Endothelial cell of umbilical vein (primary cell): ENCODE data around the gene MRPS23. TPM values are rescaled to one million over a fixed set of nuclear protein-coding genes. Genes with fewer than 3 reads are reported as not detected.
A peak's percentile ranks its signal among the peaks of the same experiment; 100 is the strongest.

Source experiments
- BruUV-seq: library from RNA; stranded (reverse); fragments of 400-500 nt; replicated peaks from 2 replicates; lab custom pipeline; 2021; lab: Mats Ljungman, UMichigan
- CTCF ChIA-PET: fragments of 300-600, 350-600 bp; sonication (Branson Sonifier 250); formaldehyde crosslinking; loops from one replicate; lab custom pipeline; 2021; ENCODE audit warnings: antibody characterized with exemption, inconsistent platforms; lab: Charles Lee
- POLR2A ChIA-PET: fragments of 300-600, 350-600 bp; sonication (Branson Sonifier 250); formaldehyde crosslinking; loops from one replicate; lab custom pipeline; 2021; ENCODE audit warnings: antibody characterized with exemption, inconsistent platforms; lab: Charles Lee
- DNase-seq: peaks from one replicate; pipeline ENCODE4 v3.0.0-alpha.2; 2011; ENCODE audit warnings: low read depth, low spot score
- FAIRE-seq: peaks from 2 replicates; lab custom pipeline; 2011; peaks lifted over from hg19 to GRCh38; lab: Jason Lieb, UNC
- H2AFZ ChIP-seq: 2 replicates; pipeline ENCODE4 v1.6.0; 2012; ENCODE audit warnings: low read depth, low read length, control low read depth, inconsistent platforms
- H3K27ac ChIP-seq: 2 replicates; pipeline ENCODE4 v1.5.1; 2011; ENCODE audit warnings: low read depth, mild to moderate bottlenecking, control low read depth, low read length, moderate library complexity; ENCODE audit not compliant: insufficient read depth
- H3K27me3 ChIP-seq, 2 experiments: 2 replicates each; pipeline versions ENCODE4 v1.6.0 to v1.6.1; 2011; ENCODE audit warnings: low read length in 2 of 2, mixed read lengths in 1 of 2; ENCODE audit not compliant: control insufficient read depth in 2 of 2, insufficient read depth in 2 of 2
- H3K36me3 ChIP-seq, 2 experiments: 2 replicates in 1 of 2; 3 replicates in 1 of 2; pipeline ENCODE4 v1.5.1; 2011; ENCODE audit warnings: low read length in 2 of 2, mild to moderate bottlenecking in 1 of 2, moderate library complexity in 1 of 2; ENCODE audit not compliant: control insufficient read depth in 2 of 2, insufficient read depth in 2 of 2; ENCODE audit errors: extremely low read depth in 1 of 2
- H3K4me1 ChIP-seq: 3 replicates; pipeline ENCODE4 v1.5.1; 2011; ENCODE audit warnings: mild to moderate bottlenecking, low read length; ENCODE audit not compliant: control insufficient read depth, insufficient read depth; ENCODE audit errors: extremely low read depth
- H3K4me2 ChIP-seq: 2 replicates; pipeline ENCODE4 v1.6.1; 2011; ENCODE audit warnings: low read length, control low read depth, mixed read lengths; ENCODE audit not compliant: insufficient read depth
- H3K4me3 ChIP-seq, 3 experiments: fragments of 200-600 bp in 1 of 3; sonication (generic), shearing (Covaris generic) in 1 of 3; replicated peaks in 1 of 3; 2 replicates each; pipeline ENCODE4 v1.5.1; 2011 to 2016; ENCODE audit warnings: control low read depth in 3 of 3, low read length in 3 of 3, mild to moderate bottlenecking in 2 of 3, inconsistent platforms in 1 of 3, low read depth in 1 of 3, moderate library complexity in 1 of 3; ENCODE audit not compliant: insufficient read depth in 1 of 3
- H3K79me2 ChIP-seq: 2 replicates; pipeline ENCODE4 v1.6.0; 2012; ENCODE audit warnings: low read length, inconsistent platforms; ENCODE audit not compliant: control insufficient read depth, insufficient read depth
- H3K9ac ChIP-seq: replicated peaks from 2 replicates; pipeline ENCODE3; 2011; ENCODE audit warnings: low read length, control low read depth; ENCODE audit not compliant: insufficient read depth; ENCODE audit errors: extremely low read depth
- H3K9me1 ChIP-seq: replicated peaks from 3 replicates; pipeline ENCODE4 v1.6.0; 2011; ENCODE audit warnings: mild to moderate bottlenecking, low read length; ENCODE audit not compliant: control insufficient read depth, insufficient read depth; ENCODE audit errors: extremely low read depth
- H3K9me3 ChIP-seq: replicated peaks from 2 replicates; pipeline ENCODE4 v1.5.1; 2012; ENCODE audit warnings: low read length, inconsistent platforms; ENCODE audit not compliant: control insufficient read depth, insufficient read depth
- H4K20me1 ChIP-seq: replicated peaks from 2 replicates; pipeline ENCODE3; 2011; ENCODE audit warnings: mild to moderate bottlenecking, low read length; ENCODE audit not compliant: control insufficient read depth, insufficient read depth; ENCODE audit errors: extremely low read depth
- CTCF ChIP-seq, 2 donors: IDR thresholded peaks; 1 replicate in 1 of 2; 2 replicates in 1 of 2; pipeline ENCODE4 v1.5.1; 2011; ENCODE audit warnings: low read length in 2 of 2, mild to moderate bottlenecking in 2 of 2, moderate library complexity in 2 of 2, control low read depth in 1 of 2, inconsistent platforms in 1 of 2, low read depth in 1 of 2; ENCODE audit not compliant: insufficient read depth in 1 of 2; ENCODE audit errors: extremely low read depth in 1 of 2
- EZH2 ChIP-seq: IDR thresholded peaks from 2 replicates; pipeline ENCODE4 v1.6.1; 2012; ENCODE audit warnings: borderline replicate concordance, low read depth, mild to moderate bottlenecking, moderate library complexity, low read length, inconsistent platforms; ENCODE audit not compliant: severe bottlenecking
- FOS ChIP-seq: IDR thresholded peaks from 2 replicates; pipeline ENCODE4 v1.6.1; 2011; ENCODE audit warnings: mild to moderate bottlenecking, low read length, moderate library complexity, borderline replicate concordance; ENCODE audit not compliant: insufficient read depth
- GATA2 ChIP-seq: IDR thresholded peaks from 2 replicates; pipeline ENCODE4 v1.7.0; 2011; ENCODE audit warnings: low read depth, mild to moderate bottlenecking, moderate library complexity, mixed read lengths, low read length; ENCODE audit not compliant: insufficient read length, insufficient read depth
- JUN ChIP-seq: IDR thresholded peaks from 2 replicates; pipeline ENCODE4 v1.6.1; 2011; ENCODE audit warnings: borderline replicate concordance, low read depth; ENCODE audit not compliant: insufficient read length, insufficient read depth
- MAX ChIP-seq: IDR thresholded peaks from 2 replicates; pipeline ENCODE4 v1.6.1; 2011; ENCODE audit not compliant: insufficient read depth, insufficient read length
- MYC ChIP-seq: IDR thresholded peaks from one replicate; pipeline ENCODE4 v1.6.1; 2011; ENCODE audit warnings: mild to moderate bottlenecking, low read depth, low read length
- POLR2A ChIP-seq: IDR thresholded peaks from 2 replicates; pipeline ENCODE4 v1.6.1; 2012; ENCODE audit warnings: low read depth, mild to moderate bottlenecking, control low read depth, low read length
- POLR2AphosphoS5 ChIP-seq: IDR thresholded peaks from 2 replicates; pipeline ENCODE4 v1.6.1; 2012; ENCODE audit warnings: low read depth, mild to moderate bottlenecking, control low read depth, low read length, moderate library complexity; ENCODE audit not compliant: insufficient read depth
- dilution Hi-C: fragments of 300-500 bp; cut with MboI; formaldehyde crosslinking; loops from one replicate; pipeline ENCODE4 v1.15.0; 2019; ENCODE audit warnings: low sequenced_read_pairs; ENCODE audit not compliant: extremely low pct_ligation_motif_present
- intact Hi-C: fragments of 100-400 bp; cut with micrococcal nuclease; formaldehyde crosslinking; loops from one replicate; pipeline ENCODE4 v1.10.0; 2022
- polyA plus RNA-seq, 4 experiments: library from polyadenylated mRNA; depleted of rRNA in 3 of 4; stranded (reverse) in 3 of 4; unstranded in 1 of 4; fragments of >200 nt; gene quantifications; 2 replicates each; pipeline versions ENCODE4 v1.2.1 to v1.2.3, GENCODE V29; 2011 to 2012; ENCODE audit warnings: missing spikeins in 1 of 4
- total RNA-seq: library from RNA; stranded (reverse); gene quantifications from 2 replicates; pipeline ENCODE4 v1.2.3, GENCODE V29; 2021

The MRPS23 gene
- total and polyA plus RNA-seq, 2 donors (not counting 3 experiments of a cell fraction or from before 2014, with no cell fraction given) = 39.9 to 46.2 TPM

GRCh38 chr17:57881143-57881542, 31.3 kb upstream of the MRPS23 start:
- dilution Hi-C loops = no loop called here
- H3K9ac ChIP-seq = no peak overlapping the region
- H3K79me2 ChIP-seq = no peaks in the 10 kb centered on the region
- H2AFZ ChIP-seq = no peak overlapping the region
- CTCF ChIA-PET = interaction anchor here (3.0 to 3.3 kb wide), 2 partner anchors 9 to 12 kb away, joined by 19 read pairs; no protein-coding TSS in a partner anchor
- POLR2A ChIA-PET = no interaction called here
- no peaks in the 10 kb centered on the region for H3K27me3 ChIP-seq
- no peaks in the 10 kb centered on the region for H3K9me1 ChIP-seq
- no peaks in the 10 kb centered on the region for H4K20me1 ChIP-seq
- no peak overlapping the region for H3K4me3 ChIP-seq
- H3K9me3 ChIP-seq = no peaks in the 10 kb centered on the region
- H3K36me3 ChIP-seq = peaks cover 3 to 6% of the 10 kb centered on the region in 2 experiments
- FAIRE-seq = no peak
- BruUV-seq = no TSS peak
- no peak for TF ChIP-seq MYC
- no peak for TF ChIP-seq CTCF (IDR thresholded peaks at IDR 0.05; ENCODE audit: extremely low read depth in 1 of 2, insufficient read depth in 1 of 2, low read depth in 1 of 2, low read length in 2 of 2)
- TF ChIP-seq GATA2 = no peak
- TF ChIP-seq JUN = no peak
- no peak for TF ChIP-seq EZH2
- TF ChIP-seq FOS = no peak
- TF ChIP-seq POLR2A = no peak
- no peak for TF ChIP-seq MAX
- no peak for TF ChIP-seq POLR2AphosphoS5
- peak; percentile 37 for DNase-seq
- no peak overlapping the region for H3K4me2 ChIP-seq
- H3K4me1 ChIP-seq = peaks cover 27% of the 10 kb centered on the region
- intact Hi-C loops = no loop called here
- no peak overlapping the region for H3K27ac ChIP-seq
